Dermis blood vessel endothelial cell (primary cell): Measurements from ENCODE around the gene ZFC3H1. TPM values are rescaled to one million over a fixed set of nuclear protein-coding genes. Genes with fewer than 3 reads are reported as not detected.

Experiments used
- DNase-seq: peaks from one replicate; pipeline ENCODE4 v3.0.0; 2010
- total RNA-seq: library from RNA; depleted of rRNA; stranded (reverse); fragments of >200 nt; gene quantifications from 2 replicates; pipeline ENCODE4 v1.2.3, GENCODE V29; 2014

ZFC3H1 gene
- total RNA-seq, 1 donor from 2014 or later: 22.8 TPM

GRCh38 chr12:71671311-71671710 is 7.7 kb upstream of the ZFC3H1 start:
- no peak for DNase-seq

- no peak for DNase-seq
These were observed 2.6 kb upstream of the ZFC3H1 start for GRCh38 chr12:71666259-71666658.

- DNase-seq: no peak
These were observed 1.4 kb upstream of the ZFC3H1 start for GRCh38 chr12:71665090-71665463.

GRCh38 chr12:71664411-71665089 is 902 bp upstream of the ZFC3H1 start:
- peak; percentile 39 for DNase-seq

- DNase-seq: peak; percentile 64
These were observed 643 bp downstream of the ZFC3H1 start for GRCh38 chr12:71662849-71663560.

- DNase-seq: peak; percentile 26
These were observed 1.6 kb downstream of the ZFC3H1 start for GRCh38 chr12:71661977-71662530.

- DNase-seq: no peak
These were observed 6.9 kb downstream of the ZFC3H1 start for GRCh38 chr12:71656740-71657139.

GRCh38 chr12:71655907-71656306 is 7.7 kb downstream of the ZFC3H1 start:
- DNase-seq: no peak

GRCh38 chr12:71655495-71655894 is 8.2 kb downstream of the ZFC3H1 start:
- DNase-seq: no peak

- DNase-seq: no peak
These were observed 9.4 kb downstream of the ZFC3H1 start for GRCh38 chr12:71654200-71654599.

GRCh38 chr12:71653137-71653536 is 10.5 kb downstream of the ZFC3H1 start:
- DNase-seq: no peak

GRCh38 chr12:71652656-71653055 is 11.0 kb downstream of the ZFC3H1 start:
- DNase-seq: no peak

GRCh38 chr12:71649401-71649800 is 14.2 kb downstream of the ZFC3H1 start:
- DNase-seq: no peak

- DNase-seq: no peak
These were observed 15.1 kb downstream of the ZFC3H1 start for GRCh38 chr12:71648537-71648936.

GRCh38 chr12:71646512-71646911 is 17.1 kb downstream of the ZFC3H1 start:
- no peak for DNase-seq

GRCh38 chr12:71645268-71645667 is 18.4 kb downstream of the ZFC3H1 start:
- DNase-seq: no peak

- no peak for DNase-seq
These were observed 21.4 kb downstream of the ZFC3H1 start for GRCh38 chr12:71642264-71642663.

GRCh38 chr12:71641390-71641789 is 22.3 kb downstream of the ZFC3H1 start:
- DNase-seq: no peak

GRCh38 chr12:71640316-71640715 is 23.3 kb downstream of the ZFC3H1 start:
- no peak for DNase-seq

- peak; percentile 24 for DNase-seq
These were observed 24.3 kb downstream of the ZFC3H1 start for GRCh38 chr12:71639341-71639760.

GRCh38 chr12:71638499-71638898 is 25.1 kb downstream of the ZFC3H1 start:
- no peak for DNase-seq

- peak; percentile 83 for DNase-seq
These were observed 26.9 kb downstream of the ZFC3H1 start for GRCh38 chr12:71636704-71637115.

GRCh38 chr12:71627438-71628002 is 36.1 kb downstream of the ZFC3H1 start:
- DNase-seq: peak; percentile 11

- peak; percentile 68 for DNase-seq
These were observed 36.9 kb downstream of the ZFC3H1 start for GRCh38 chr12:71626768-71627167.
